CD14-positive monocyte (primary cell): ENCODE results near the gene MYO3B. TPM values are rescaled to one million over a fixed set of nuclear protein-coding genes. Genes with fewer than 3 reads are reported as not detected.

Experiments
- DNase-seq, 3 donors: peaks; one replicate each; pipeline ENCODE4 v3.0.0-alpha.2; 2011 to 2022
- H2AFZ ChIP-seq: 2 replicates; pipeline ENCODE4 v1.6.0; 2012; ENCODE audit warnings: mild to moderate bottlenecking, low read depth, low read length, inconsistent platforms; ENCODE audit not compliant: insufficient read depth, poor library complexity, severe bottlenecking
- H3K27ac ChIP-seq, 2 donors: 1 replicate in 1 of 2; 2 replicates in 1 of 2; pipeline ENCODE4 v1.5.1; 2012 to 2013; ENCODE audit warnings: low read length in 2 of 2, control low read depth in 1 of 2, inconsistent platforms in 1 of 2, low read depth in 1 of 2, mild to moderate bottlenecking in 1 of 2
- H3K27me3 ChIP-seq, 2 donors: one replicate each; pipeline versions ENCODE4 v1.6.0 to v1.6.1; 2011 to 2013; ENCODE audit warnings: low read length in 2 of 2; ENCODE audit not compliant: control insufficient read depth in 2 of 2, insufficient read depth in 2 of 2
- H3K36me3 ChIP-seq, 2 donors: replicated peaks in 1 of 2; 1 replicate in 1 of 2; 2 replicates in 1 of 2; pipeline versions ENCODE4 v1.5.1 to v1.6.1; 2012 to 2013; ENCODE audit warnings: low read length in 2 of 2, control low read depth in 1 of 2, inconsistent platforms in 1 of 2, mild to moderate bottlenecking in 1 of 2; ENCODE audit not compliant: insufficient read depth in 2 of 2, control insufficient read depth in 1 of 2
- H3K4me1 ChIP-seq, 2 donors: 1 replicate in 1 of 2; 2 replicates in 1 of 2; pipeline versions ENCODE4 v1.5.1 to v1.6.1; 2012 to 2013; ENCODE audit warnings: low read length in 2 of 2, control low read depth in 1 of 2, inconsistent platforms in 1 of 2, mild to moderate bottlenecking in 1 of 2, moderate library complexity in 1 of 2; ENCODE audit not compliant: insufficient read depth in 2 of 2, control insufficient read depth in 1 of 2
- H3K4me2 ChIP-seq: replicated peaks from 2 replicates; pipeline ENCODE3; 2012; ENCODE audit warnings: low read length, moderate library complexity, mild to moderate bottlenecking; ENCODE audit not compliant: poor library complexity, severe bottlenecking; ENCODE audit errors: extremely low read depth
- H3K4me3 ChIP-seq, 3 experiments: fragments of 200-600 bp in 1 of 3; sonication (generic) in 1 of 3; replicated peaks in 1 of 3; 1 replicate in 2 of 3; 2 replicates in 1 of 3; pipeline ENCODE4 v1.5.1; 2011 to 2013; ENCODE audit warnings: low read length in 3 of 3, mild to moderate bottlenecking in 3 of 3, control low read depth in 2 of 3, low read depth in 2 of 3, inconsistent platforms in 1 of 3, moderate library complexity in 1 of 3
- H3K79me2 ChIP-seq: 2 replicates; pipeline ENCODE4 v1.6.0; 2012; ENCODE audit warnings: mild to moderate bottlenecking, control low read depth, inconsistent platforms, low read length, moderate library complexity; ENCODE audit not compliant: insufficient read depth
- H3K9ac ChIP-seq: 2 replicates; pipeline ENCODE4 v1.6.0; 2017; ENCODE audit warnings: low read length, mild to moderate bottlenecking; ENCODE audit not compliant: insufficient read depth, poor library complexity, severe bottlenecking
- H3K9me3 ChIP-seq, 2 donors: replicated peaks in 1 of 2; 1 replicate in 1 of 2; 2 replicates in 1 of 2; pipeline versions ENCODE4 v1.5.1 to v1.6.1; 2012 to 2013; ENCODE audit warnings: low read length in 2 of 2, control low read depth in 1 of 2; ENCODE audit not compliant: control insufficient read depth in 1 of 2, insufficient read depth in 1 of 2
- H4K20me1 ChIP-seq: 2 replicates; pipeline ENCODE4 v1.6.0; 2012; ENCODE audit warnings: mild to moderate bottlenecking, low read length, control low read depth, moderate library complexity; ENCODE audit not compliant: insufficient read depth
- H3K27ac Mint-ChIP-seq, 7 donors: one replicate each; pipeline ENCODE4 v1.8.0; 2020; ENCODE audit warnings: mild to moderate bottlenecking in 7 of 7, mixed read lengths in 7 of 7, moderate library complexity in 6 of 7, inconsistent platforms in 2 of 7
- H3K27me3 Mint-ChIP-seq, 3 donors: one replicate each; pipeline ENCODE4 v1.8.0; 2021 to 2022; ENCODE audit warnings: low read depth in 3 of 3, mild to moderate bottlenecking in 3 of 3, mixed read lengths in 3 of 3, moderate library complexity in 3 of 3, inconsistent platforms in 1 of 3
- H3K36me3 Mint-ChIP-seq, 2 donors: one replicate each; pipeline ENCODE4 v1.8.0; 2020; ENCODE audit warnings: mixed read lengths in 2 of 2, inconsistent platforms in 1 of 2, mild to moderate bottlenecking in 1 of 2
- H3K4me1 Mint-ChIP-seq: one replicate; pipeline ENCODE4 v1.8.0; 2020; ENCODE audit warnings: mild to moderate bottlenecking, mixed read lengths
- H3K4me3 Mint-ChIP-seq, 2 donors: one replicate each; pipeline ENCODE4 v1.8.0; 2020; ENCODE audit warnings: mild to moderate bottlenecking in 2 of 2, mixed read lengths in 2 of 2, moderate library complexity in 1 of 2
- H3K9me3 Mint-ChIP-seq, 7 donors: one replicate each; pipeline ENCODE4 v1.8.0; 2020 to 2022; ENCODE audit warnings: mixed read lengths in 7 of 7, mild to moderate bottlenecking in 6 of 7, moderate library complexity in 6 of 7, inconsistent platforms in 2 of 7
- WGBS: methylation state at CpG from one replicate; pipeline ENCODE4 v1.1.5; 2013; ENCODE audit warnings: missing lambda C conversion rate; ENCODE audit not compliant: insufficient coverage; 5-methylcytosine and 5-hydroxymethylcytosine counted together
- intact Hi-C, 2 donors: fragments of 100-400 bp; cut with micrococcal nuclease; formaldehyde crosslinking; loops; one replicate each; pipeline versions ENCODE4 v1.15.0 to v1.15.1; 2023
- polyA plus RNA-seq, 3 donors: library from polyadenylated mRNA; depleted of rRNA in 1 of 3; unstranded in 2 of 3; stranded (reverse) in 1 of 3; fragments of 300-500 nt in 2 of 3; fragments of >200 nt in 1 of 3; fragmentation: Illumina TruSeq in 2 of 3; gene quantifications; 1 replicate in 2 of 3; 2 replicates in 1 of 3; pipeline ENCODE4 v1.2.3, GENCODE V29; 2012 to 2021
- TF ChIP-seq, protein P1 (sequence below): fragments of 200-600 bp; IDR thresholded peaks from one replicate; pipeline ENCODE4 v1.8.0; 2022; ENCODE audit warnings: antibody characterized with exemption, mild to moderate bottlenecking

The MYO3B gene
- polyA plus RNA-seq, 3 donors, result not detected

- H3K27me3 ChIP-seq, result peaks cover 0 to 2% of the 10 kb centered on the region in 2 donors
- intact Hi-C loops, result no loop called here
- no peaks in the 10 kb centered on the region for H3K9me3 ChIP-seq
- Mint-ChIP-seq H3K9me3 (no peaks in the 10 kb centered on the region), H3K36me3 (no peaks in the 10 kb centered on the region), H3K27me3 (peaks cover 0 to 13% (median 10%) of the 10 kb centered on the region in 3 donors), H3K4me3 (no peak overlapping the region), H3K27ac (no peak overlapping the region), H3K4me1 (no peaks in the 10 kb centered on the region)
- H3K36me3 ChIP-seq, result no peaks in the 10 kb centered on the region
- no peak overlapping the region for H3K27ac ChIP-seq
- H3K4me2 ChIP-seq, result no peak overlapping the region
- no peak overlapping the region for H2AFZ ChIP-seq
- no peaks in the 10 kb centered on the region for H3K79me2 ChIP-seq
- no peak for DNase-seq
- no peak overlapping the region for H3K4me3 ChIP-seq
- H3K9ac ChIP-seq, result no peak overlapping the region
- TF ChIP-seq, protein P1, sequence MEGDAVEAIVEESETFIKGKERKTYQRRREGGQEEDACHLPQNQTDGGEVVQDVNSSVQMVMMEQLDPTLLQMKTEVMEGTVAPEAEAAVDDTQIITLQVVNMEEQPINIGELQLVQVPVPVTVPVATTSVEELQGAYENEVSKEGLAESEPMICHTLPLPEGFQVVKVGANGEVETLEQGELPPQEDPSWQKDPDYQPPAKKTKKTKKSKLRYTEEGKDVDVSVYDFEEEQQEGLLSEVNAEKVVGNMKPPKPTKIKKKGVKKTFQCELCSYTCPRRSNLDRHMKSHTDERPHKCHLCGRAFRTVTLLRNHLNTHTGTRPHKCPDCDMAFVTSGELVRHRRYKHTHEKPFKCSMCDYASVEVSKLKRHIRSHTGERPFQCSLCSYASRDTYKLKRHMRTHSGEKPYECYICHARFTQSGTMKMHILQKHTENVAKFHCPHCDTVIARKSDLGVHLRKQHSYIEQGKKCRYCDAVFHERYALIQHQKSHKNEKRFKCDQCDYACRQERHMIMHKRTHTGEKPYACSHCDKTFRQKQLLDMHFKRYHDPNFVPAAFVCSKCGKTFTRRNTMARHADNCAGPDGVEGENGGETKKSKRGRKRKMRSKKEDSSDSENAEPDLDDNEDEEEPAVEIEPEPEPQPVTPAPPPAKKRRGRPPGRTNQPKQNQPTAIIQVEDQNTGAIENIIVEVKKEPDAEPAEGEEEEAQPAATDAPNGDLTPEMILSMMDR, result no peak
- H4K20me1 ChIP-seq, result no peaks in the 10 kb centered on the region
- WGBS, result 92% methylated on average over 2 of the region's 8 CpGs
- no peaks in the 10 kb centered on the region for H3K4me1 ChIP-seq
Measured at GRCh38 chr2:170647741-170648436, 469.9 kb downstream of the MYO3B start.

DNA sequence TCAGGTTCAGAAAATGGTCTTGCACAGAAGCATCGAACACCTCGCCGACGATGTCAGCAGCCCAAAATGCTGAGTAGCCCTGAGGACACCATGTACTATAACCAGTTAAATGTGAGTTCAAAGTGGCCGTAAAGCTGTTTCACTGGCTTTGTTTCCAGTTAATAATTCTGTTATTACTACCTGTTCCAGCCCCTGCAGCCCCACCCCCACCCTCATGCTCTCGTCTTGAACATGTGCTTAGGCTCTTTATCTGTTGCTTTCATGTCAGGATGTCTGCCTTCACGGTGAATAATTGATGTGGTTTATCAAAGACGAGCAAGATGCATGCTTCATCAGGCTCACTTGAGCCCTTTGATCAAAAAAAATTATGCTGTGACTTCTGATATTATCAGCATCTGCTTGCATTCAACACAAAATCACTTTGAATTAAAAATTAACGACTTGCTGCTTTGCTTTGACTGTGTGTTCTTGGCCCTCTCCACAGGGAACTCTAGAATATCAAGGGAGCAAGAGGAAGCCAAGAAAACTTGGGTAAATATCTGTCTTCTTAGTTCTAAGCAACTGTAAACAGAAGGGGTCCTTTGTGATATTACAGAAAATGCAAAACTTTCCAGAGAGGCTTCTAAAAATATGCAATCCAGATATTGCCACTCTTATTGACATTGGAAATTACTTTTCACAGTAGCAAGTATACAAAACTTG is 473.8 kb downstream of the MYO3B start:
- Mint-ChIP-seq H3K4me3 (no peak overlapping the region), H3K4me1 (no peaks in the 10 kb centered on the region), H3K9me3 (no peaks in the 10 kb centered on the region), H3K27me3 (peaks cover 2 to 8% (median 3%) of the 10 kb centered on the region in 3 donors), H3K36me3 (no peaks in the 10 kb centered on the region), H3K27ac (no peak overlapping the region)
- H3K9me3 ChIP-seq, result no peaks in the 10 kb centered on the region
- no peaks in the 10 kb centered on the region for H4K20me1 ChIP-seq
- intact Hi-C loops, result no loop called here
- H3K4me3 ChIP-seq, result no peak overlapping the region
- H3K36me3 ChIP-seq, result no peaks in the 10 kb centered on the region
- H3K9ac ChIP-seq, result no peak overlapping the region
- TF ChIP-seq, protein P1, result no peak
- H3K4me1 ChIP-seq, result no peaks in the 10 kb centered on the region
- H3K27ac ChIP-seq, result no peak overlapping the region
- no peaks in the 10 kb centered on the region for H3K79me2 ChIP-seq
- 66% methylated on average over 6 of the region's 9 CpGs for WGBS
- H2AFZ ChIP-seq, result no peak overlapping the region
- peaks cover 0 to 2% of the 10 kb centered on the region in 2 donors for H3K27me3 ChIP-seq
- DNase-seq, result no peak
- H3K4me2 ChIP-seq, result no peak overlapping the region
